Measurements from ENCODE around the gene TKTL1.

- no peak for TF ChIP-seq POLR2A (IDR thresholded peaks at IDR 0.05; ENCODE audit: low read depth, low read length)
- TF ChIP-seq POLR2AphosphoS5 (IDR thresholded peaks at IDR 0.05; ENCODE audit: low read depth, low read length), result no peak
Measured at GRCh38 chrX:154307202-154307601, 11.6 kb downstream of the TKTL1 start.
